Liver (tissue), 9 donors: Measurements from ENCODE around the gene AGPAT3. TPM values are rescaled to one million over a fixed set of nuclear protein-coding genes. Genes with fewer than 3 reads are reported as not detected.

Source experiments
- DNase-seq: peaks from one replicate; pipeline ENCODE4 v3.0.0-alpha.2; 2017; ENCODE audit warnings: low spot score
- H3K27ac ChIP-seq, 2 donors: one replicate each; pipeline ENCODE4 v1.7.0; 2013; ENCODE audit warnings: inconsistent platforms in 2 of 2, low read length in 2 of 2, control low read depth in 1 of 2, low read depth in 1 of 2, mild to moderate bottlenecking in 1 of 2
- H3K27me3 ChIP-seq, 4 donors: one replicate each; pipeline versions ENCODE4 v1.6.1 to v1.7.0; 2013; ENCODE audit warnings: low read length in 3 of 4, inconsistent platforms in 1 of 4, mild to moderate bottlenecking in 1 of 4, moderate library complexity in 1 of 4; ENCODE audit not compliant: control insufficient read depth in 4 of 4, insufficient read depth in 4 of 4
- H3K36me3 ChIP-seq, 4 donors: one replicate each; pipeline versions ENCODE4 v1.6.1 to v1.7.0; 2013; ENCODE audit warnings: low read length in 3 of 4, mild to moderate bottlenecking in 3 of 4, low read depth in 1 of 4, moderate library complexity in 1 of 4; ENCODE audit not compliant: control insufficient read depth in 4 of 4, insufficient read depth in 3 of 4
- H3K4me1 ChIP-seq, 4 donors: one replicate each; pipeline versions ENCODE4 v1.6.1 to v1.7.0; 2013; ENCODE audit warnings: low read length in 3 of 4, mild to moderate bottlenecking in 3 of 4, moderate library complexity in 1 of 4; ENCODE audit not compliant: control insufficient read depth in 4 of 4, insufficient read depth in 4 of 4
- H3K4me3 ChIP-seq, 3 donors: one replicate each; pipeline versions ENCODE4 v1.6.1 to v1.7.0; 2013; ENCODE audit warnings: low read length in 3 of 3, control low read depth in 1 of 3, low read depth in 1 of 3, mild to moderate bottlenecking in 1 of 3
- H3K9ac ChIP-seq, 2 donors: one replicate each; pipeline ENCODE4 v1.7.0; 2013; ENCODE audit warnings: low read length in 2 of 2, mild to moderate bottlenecking in 2 of 2, moderate library complexity in 2 of 2, control low read depth in 1 of 2, low read depth in 1 of 2
- H3K9me3 ChIP-seq, 4 donors: one replicate each; pipeline versions ENCODE4 v1.6.1 to v1.7.0; 2013; ENCODE audit warnings: low read length in 3 of 4; ENCODE audit not compliant: control insufficient read depth in 4 of 4
- ATF3 ChIP-seq: IDR thresholded peaks from 2 replicates; pipeline ENCODE4 v1.6.1; 2016; ENCODE audit warnings: antibody characterized with exemption
- CTCF ChIP-seq: fragments of 150-350 bp; IDR thresholded peaks from 2 replicates; pipeline ENCODE4 v1.5.1; 2017; ENCODE audit warnings: improper control_type of control experiment, low read depth, low read length; ENCODE audit not compliant: missing input control
- EGR1 ChIP-seq, 2 donors: IDR thresholded peaks; 2 replicates each; pipeline ENCODE4 v1.6.1; 2016 to 2018; ENCODE audit warnings: antibody characterized with exemption in 2 of 2, low read depth in 2 of 2
- FOXA1 ChIP-seq: IDR thresholded peaks from 2 replicates; pipeline ENCODE4 v1.6.1; 2016; ENCODE audit warnings: antibody characterized with exemption
- FOXA2 ChIP-seq: IDR thresholded peaks from 2 replicates; pipeline ENCODE4 v1.6.1; 2016; ENCODE audit warnings: antibody characterized with exemption
- GABPA ChIP-seq, 2 donors: IDR thresholded peaks in 1 of 2; conservative IDR thresholded peaks in 1 of 2; 2 replicates each; pipeline ENCODE4 v1.6.1; 2016; ENCODE audit warnings: antibody characterized with exemption in 2 of 2, mild to moderate bottlenecking in 1 of 2, moderate library complexity in 1 of 2
- HNF4A ChIP-seq, 2 donors: conservative IDR thresholded peaks; 2 replicates each; pipeline ENCODE4 v1.6.1; 2016; ENCODE audit warnings: antibody characterized with exemption in 2 of 2, mild to moderate bottlenecking in 2 of 2
- HNF4G ChIP-seq: IDR thresholded peaks from 2 replicates; pipeline ENCODE4 v1.6.1; 2016; ENCODE audit warnings: antibody characterized with exemption
- JUND ChIP-seq, 2 donors: IDR thresholded peaks; 2 replicates each; pipeline ENCODE4 v1.6.1; 2016; ENCODE audit warnings: antibody characterized with exemption in 2 of 2
- NR2F2 ChIP-seq: IDR thresholded peaks from 2 replicates; pipeline ENCODE4 v1.6.1; 2016; ENCODE audit warnings: antibody characterized with exemption
- RAD21 ChIP-seq, 2 donors: IDR thresholded peaks; 2 replicates each; pipeline ENCODE4 v1.6.1; 2016; ENCODE audit warnings: antibody characterized with exemption in 2 of 2, mild to moderate bottlenecking in 2 of 2
- RXRA ChIP-seq, 2 donors: IDR thresholded peaks; 2 replicates each; pipeline ENCODE4 v1.6.1; 2017 to 2018; ENCODE audit warnings: antibody characterized with exemption in 2 of 2, mild to moderate bottlenecking in 1 of 2
- SP1 ChIP-seq: IDR thresholded peaks from 2 replicates; pipeline ENCODE4 v1.6.1; 2018; ENCODE audit warnings: antibody characterized with exemption, mild to moderate bottlenecking
- TAF1 ChIP-seq: conservative IDR thresholded peaks from 2 replicates; pipeline ENCODE4 v1.6.1; 2016; ENCODE audit warnings: antibody characterized with exemption, mild to moderate bottlenecking
- YY1 ChIP-seq: IDR thresholded peaks from 2 replicates; pipeline ENCODE4 v1.6.1; 2016; ENCODE audit warnings: antibody characterized with exemption, mild to moderate bottlenecking
- WGBS: extraction: QIAGEN DNeasy Blood & Tissue Kit; methylation state at CpG from one replicate; pipeline ENCODE4 v1.1.7; 2013; 5-methylcytosine and 5-hydroxymethylcytosine counted together
- polyA plus RNA-seq, 2 donors: library from polyadenylated mRNA; stranded (reverse) in 1 of 2; unstranded in 1 of 2; fragments of 200-250 nt in 1 of 2; fragments of >200 nt in 1 of 2; fragmentation: Nextera tagmentation in 1 of 2; extraction: Ambion mirVana in 1 of 2; gene quantifications; one replicate each; pipeline versions ENCODE4 v1.2.1 to v1.2.3, GENCODE V29; 2013 to 2015
- total RNA-seq, 2 donors: library from RNA; depleted of rRNA; stranded (reverse); fragments of >200 nt; gene quantifications; one replicate each; pipeline ENCODE4 v1.2.3, GENCODE V29; 2014
- TF ChIP-seq, protein P1 (sequence below): IDR thresholded peaks from 2 replicates; pipeline ENCODE4 v1.6.1; 2016; ENCODE audit warnings: antibody characterized with exemption
- TF ChIP-seq, protein P2 (sequence below): IDR thresholded peaks from 2 replicates; pipeline ENCODE4 v1.6.1; 2016; ENCODE audit warnings: antibody characterized with exemption
- TF ChIP-seq, protein P3 (sequence below): IDR thresholded peaks from 2 replicates; pipeline ENCODE4 v1.6.1; 2016; ENCODE audit warnings: antibody characterized with exemption, mild to moderate bottlenecking
- donor health status: healthy.
- donor health status: healthy.
- donor health status: healthy.
- donor health status: healthy.
- donor health status: healthy.

The AGPAT3 gene
- total and polyA plus RNA-seq, 4 donors: 32.3 to 148 (median 59.8) TPM

GRCh38 chr21:43825242-43825935 lies 39.6 kb upstream of the AGPAT3 start:
- DNase-seq: no peak
- Histone ChIP-seq H3K27me3 (no peaks in the 10 kb centered on the region), H3K27ac (no peak overlapping the region), H3K9ac (no peak overlapping the region), H3K9me3 (no peaks in the 10 kb centered on the region), H3K4me1 (peaks cover 0 to 4% (median 0%) of the 10 kb centered on the region in 4 donors), H3K4me3 (no peak overlapping the region), H3K36me3 (no peaks in the 10 kb centered on the region)
- TF ChIP-seq NR2F2 (no peak), FOXA2 (no peak), SP1 (no peak), EGR1 (IDR thresholded peaks at IDR 0.05; ENCODE audit: low read depth in 2 of 2) (no peak), RXRA (IDR thresholded peaks at IDR 0.05) (no peak), HNF4A (conservative IDR thresholded peaks at IDR 0.05) (no peak), FOXA1 (no peak), CTCF (no peak), JUND (IDR thresholded peaks at IDR 0.05) (no peak), GABPA (IDR thresholded peaks at IDR 0.05 in 1 of 2, conservative IDR thresholded peaks at IDR 0.05 in 1 of 2) (no peak), RAD21 (IDR thresholded peaks at IDR 0.05) (no peak), TAF1 (no peak), YY1 (no peak), ATF3 (no peak), HNF4G (no peak)
- TF ChIP-seq, protein P1, sequence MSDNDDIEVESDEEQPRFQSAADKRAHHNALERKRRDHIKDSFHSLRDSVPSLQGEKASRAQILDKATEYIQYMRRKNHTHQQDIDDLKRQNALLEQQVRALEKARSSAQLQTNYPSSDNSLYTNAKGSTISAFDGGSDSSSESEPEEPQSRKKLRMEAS: no peak
- TF ChIP-seq, protein P2, sequence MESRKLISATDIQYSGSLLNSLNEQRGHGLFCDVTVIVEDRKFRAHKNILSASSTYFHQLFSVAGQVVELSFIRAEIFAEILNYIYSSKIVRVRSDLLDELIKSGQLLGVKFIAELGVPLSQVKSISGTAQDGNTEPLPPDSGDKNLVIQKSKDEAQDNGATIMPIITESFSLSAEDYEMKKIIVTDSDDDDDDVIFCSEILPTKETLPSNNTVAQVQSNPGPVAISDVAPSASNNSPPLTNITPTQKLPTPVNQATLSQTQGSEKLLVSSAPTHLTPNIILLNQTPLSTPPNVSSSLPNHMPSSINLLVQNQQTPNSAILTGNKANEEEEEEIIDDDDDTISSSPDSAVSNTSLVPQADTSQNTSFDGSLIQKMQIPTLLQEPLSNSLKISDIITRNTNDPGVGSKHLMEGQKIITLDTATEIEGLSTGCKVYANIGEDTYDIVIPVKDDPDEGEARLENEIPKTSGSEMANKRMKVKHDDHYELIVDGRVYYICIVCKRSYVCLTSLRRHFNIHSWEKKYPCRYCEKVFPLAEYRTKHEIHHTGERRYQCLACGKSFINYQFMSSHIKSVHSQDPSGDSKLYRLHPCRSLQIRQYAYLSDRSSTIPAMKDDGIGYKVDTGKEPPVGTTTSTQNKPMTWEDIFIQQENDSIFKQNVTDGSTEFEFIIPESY: no peak
- TF ChIP-seq, protein P3, sequence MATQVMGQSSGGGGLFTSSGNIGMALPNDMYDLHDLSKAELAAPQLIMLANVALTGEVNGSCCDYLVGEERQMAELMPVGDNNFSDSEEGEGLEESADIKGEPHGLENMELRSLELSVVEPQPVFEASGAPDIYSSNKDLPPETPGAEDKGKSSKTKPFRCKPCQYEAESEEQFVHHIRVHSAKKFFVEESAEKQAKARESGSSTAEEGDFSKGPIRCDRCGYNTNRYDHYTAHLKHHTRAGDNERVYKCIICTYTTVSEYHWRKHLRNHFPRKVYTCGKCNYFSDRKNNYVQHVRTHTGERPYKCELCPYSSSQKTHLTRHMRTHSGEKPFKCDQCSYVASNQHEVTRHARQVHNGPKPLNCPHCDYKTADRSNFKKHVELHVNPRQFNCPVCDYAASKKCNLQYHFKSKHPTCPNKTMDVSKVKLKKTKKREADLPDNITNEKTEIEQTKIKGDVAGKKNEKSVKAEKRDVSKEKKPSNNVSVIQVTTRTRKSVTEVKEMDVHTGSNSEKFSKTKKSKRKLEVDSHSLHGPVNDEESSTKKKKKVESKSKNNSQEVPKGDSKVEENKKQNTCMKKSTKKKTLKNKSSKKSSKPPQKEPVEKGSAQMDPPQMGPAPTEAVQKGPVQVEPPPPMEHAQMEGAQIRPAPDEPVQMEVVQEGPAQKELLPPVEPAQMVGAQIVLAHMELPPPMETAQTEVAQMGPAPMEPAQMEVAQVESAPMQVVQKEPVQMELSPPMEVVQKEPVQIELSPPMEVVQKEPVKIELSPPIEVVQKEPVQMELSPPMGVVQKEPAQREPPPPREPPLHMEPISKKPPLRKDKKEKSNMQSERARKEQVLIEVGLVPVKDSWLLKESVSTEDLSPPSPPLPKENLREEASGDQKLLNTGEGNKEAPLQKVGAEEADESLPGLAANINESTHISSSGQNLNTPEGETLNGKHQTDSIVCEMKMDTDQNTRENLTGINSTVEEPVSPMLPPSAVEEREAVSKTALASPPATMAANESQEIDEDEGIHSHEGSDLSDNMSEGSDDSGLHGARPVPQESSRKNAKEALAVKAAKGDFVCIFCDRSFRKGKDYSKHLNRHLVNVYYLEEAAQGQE: no peak
- 87% methylated on average over 24 of the region's 24 CpGs for WGBS
